ENCODE measurements around the gene DVL2. TPM values are rescaled to one million over a fixed set of nuclear protein-coding genes. Genes with fewer than 3 reads are reported as not detected.
"Not testable (repeated sequence)": the region's sequence is repeated elsewhere in the genome, so short reads cannot be mapped to it uniquely, and the experiment has no call there.

DVL2 gene
- total RNA-seq, 1 experiment from 2014 or later: 25.0 TPM

GRCh38 chr17:7203391-7203790, 30.9 kb downstream of the DVL2 start:
- DNase-seq (ENCODE audit: low read depth): no peak

GRCh38 chr17:7196651-7197401, 37.5 kb downstream of the DVL2 start:
- no peak for DNase-seq (ENCODE audit: low read depth)

DNA sequence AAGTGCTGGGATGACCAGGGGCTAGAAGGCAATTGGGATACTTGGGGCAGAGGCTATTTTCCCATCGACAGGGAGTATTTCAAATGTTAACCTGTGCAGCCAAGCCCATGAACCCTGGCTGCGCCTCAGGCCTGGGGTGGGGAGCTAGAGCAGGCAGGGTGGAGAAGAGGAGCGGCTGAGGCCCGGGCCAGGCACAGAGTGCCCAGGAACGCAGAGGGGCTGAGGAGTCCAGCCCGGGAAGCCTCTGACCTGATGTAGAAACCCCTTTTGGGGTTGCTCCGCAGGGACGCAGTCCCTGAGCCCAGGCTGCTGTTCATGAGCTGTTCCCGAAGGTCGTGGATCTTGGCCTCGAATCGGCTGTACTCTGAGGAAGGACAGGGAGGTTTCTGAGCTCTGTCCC, 38.3 kb downstream of the DVL2 start:
- DNase-seq (ENCODE audit: low read depth): no peak

DNA sequence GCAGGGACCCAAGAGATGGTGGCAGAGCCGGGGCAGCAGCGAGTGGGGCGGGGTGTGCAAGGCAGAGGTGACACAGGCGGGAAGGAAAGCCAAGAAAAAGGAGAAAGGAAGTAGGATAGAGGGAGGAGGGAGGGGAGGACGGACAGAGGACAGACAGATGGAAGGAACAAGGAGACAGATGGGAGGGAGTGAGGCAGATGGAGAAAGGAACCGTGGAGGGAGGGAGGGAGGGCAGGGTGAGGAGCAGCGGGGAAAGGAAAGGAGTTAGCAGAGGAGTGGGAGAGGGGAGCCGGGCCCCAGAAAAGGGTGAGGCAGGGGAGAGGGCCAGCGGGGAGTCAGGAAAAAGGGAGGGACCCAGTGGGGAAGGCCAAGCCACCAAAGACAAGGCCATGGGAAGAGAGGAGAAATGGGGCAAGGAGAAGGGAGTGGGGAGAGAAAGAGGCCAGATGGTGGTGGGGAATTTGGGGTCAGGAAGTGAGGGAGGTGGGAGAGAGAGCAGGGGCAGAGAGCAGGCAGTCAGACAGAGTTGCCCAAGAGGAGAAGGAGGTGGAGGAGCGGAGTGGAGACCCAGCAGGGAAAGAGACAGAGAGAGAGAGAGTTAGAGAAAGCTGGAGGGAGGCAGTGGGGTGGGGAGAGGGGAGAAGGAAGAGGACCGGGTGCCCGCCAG, 41.9 kb downstream of the DVL2 start:
- DNase-seq (ENCODE audit: low read depth): no peak

DNA sequence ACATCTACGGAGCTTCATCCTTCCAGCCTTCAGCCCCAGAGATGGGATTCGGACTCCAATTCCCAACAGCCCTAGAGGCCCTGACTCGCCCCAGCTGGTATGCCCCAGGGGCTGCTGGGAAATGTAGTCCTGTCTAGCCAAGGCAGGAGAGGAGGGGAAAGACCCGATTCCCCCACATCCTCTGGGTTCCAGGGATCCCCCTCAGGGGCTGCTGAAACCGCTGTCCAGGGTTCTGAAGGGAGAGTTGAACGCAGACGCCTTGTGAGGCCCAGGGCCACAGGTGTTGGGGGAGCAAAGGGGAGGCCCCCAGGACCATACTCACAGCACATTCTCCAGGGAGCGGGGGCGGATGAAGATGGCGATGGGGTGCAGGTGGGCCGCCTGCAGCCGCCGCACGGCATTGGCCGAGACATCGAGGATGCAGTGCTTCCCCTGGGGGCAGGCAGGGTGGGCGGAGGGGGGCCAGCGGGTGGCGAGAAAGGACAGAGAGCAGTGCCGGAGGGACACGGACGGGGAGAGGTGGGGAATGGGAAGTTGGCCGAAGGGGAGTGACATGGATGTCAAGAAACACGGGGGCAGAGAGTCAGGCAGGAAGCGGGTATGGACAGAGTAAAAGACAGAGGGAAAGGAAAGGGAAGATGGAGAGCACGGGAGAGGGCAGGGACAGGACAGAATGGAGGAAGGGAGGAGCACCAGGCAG, 42.6 kb downstream of the DVL2 start:
- no peak for DNase-seq (ENCODE audit: low read depth)

GRCh38 chr17:7191069-7191468, 43.2 kb downstream of the DVL2 start:
- no peak for DNase-seq (ENCODE audit: low read depth)

DNA sequence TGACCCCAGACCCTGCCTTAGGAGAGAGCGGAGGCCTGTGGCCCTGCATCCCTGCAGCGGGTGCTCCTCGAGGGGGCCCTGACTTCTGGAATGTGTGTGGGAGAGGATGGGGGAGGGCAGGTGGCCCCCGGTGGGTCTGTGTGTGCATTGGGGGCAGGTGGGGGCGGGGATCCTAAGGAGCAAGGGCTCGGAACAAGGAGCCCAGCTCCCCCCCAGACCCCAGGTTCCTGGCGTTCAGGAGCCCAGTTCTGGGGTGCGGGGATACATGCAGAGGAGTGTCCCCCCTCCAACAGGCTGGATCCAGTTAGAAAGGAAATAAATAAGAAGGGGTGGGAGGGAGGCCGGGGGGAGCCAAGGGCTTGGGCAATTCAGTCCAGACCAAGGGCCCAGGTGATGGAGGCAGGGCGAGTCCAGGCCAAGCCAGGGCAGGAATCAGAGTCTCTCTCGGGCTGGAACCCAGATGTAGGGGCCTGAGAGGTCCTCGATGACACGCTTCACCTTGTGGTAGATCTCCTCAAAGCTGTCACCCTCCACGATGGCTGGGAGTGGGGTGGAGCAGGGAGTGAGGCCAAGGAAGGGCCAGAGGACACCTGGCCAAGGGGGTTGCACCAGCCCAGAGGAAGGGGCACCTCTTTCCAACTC, 43.9 kb downstream of the DVL2 start:
- DNase-seq (ENCODE audit: low read depth): no peak

DNA sequence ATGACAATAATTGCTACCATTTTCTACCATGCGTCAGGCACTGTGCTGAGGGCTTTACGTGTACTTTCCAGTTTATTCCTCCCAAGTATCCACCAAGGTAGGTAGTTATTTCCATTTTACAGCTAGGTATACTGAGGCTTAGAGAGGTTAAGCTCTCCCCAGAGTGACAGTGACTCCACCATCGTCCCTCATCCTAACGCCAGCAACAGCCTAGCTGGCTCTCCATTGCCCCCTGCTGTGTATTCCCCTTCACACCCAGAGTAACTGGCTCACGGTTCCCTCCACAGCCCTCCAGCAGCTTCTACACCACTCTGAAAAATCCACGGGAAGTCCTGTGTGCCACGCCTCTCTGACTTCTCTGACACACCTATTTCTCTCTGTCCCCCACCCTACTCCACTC, 48.1 kb downstream of the DVL2 start:
- no peak for DNase-seq (ENCODE audit: low read depth)

DNA sequence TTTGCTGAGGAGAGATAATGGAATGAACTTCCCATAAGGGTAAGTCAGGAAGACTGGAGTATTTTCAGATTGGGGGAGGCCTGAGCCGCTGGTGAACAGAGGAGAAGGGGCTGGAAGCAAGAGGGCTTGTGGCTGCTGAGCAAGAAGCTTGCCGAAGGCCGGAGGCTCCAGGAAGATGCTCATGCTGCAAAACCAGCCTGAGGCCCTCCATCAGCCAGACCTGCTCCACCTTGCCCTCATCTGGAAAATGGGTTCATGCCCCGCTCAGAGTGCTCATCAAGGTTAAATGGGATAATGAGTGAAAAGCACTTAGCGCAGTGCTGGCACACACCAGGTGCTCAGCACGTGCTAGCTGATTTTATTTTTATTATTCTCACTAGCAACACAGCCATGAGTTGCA, 49.7 kb downstream of the DVL2 start:
- no peak for DNase-seq (ENCODE audit: low read depth)

DNA sequence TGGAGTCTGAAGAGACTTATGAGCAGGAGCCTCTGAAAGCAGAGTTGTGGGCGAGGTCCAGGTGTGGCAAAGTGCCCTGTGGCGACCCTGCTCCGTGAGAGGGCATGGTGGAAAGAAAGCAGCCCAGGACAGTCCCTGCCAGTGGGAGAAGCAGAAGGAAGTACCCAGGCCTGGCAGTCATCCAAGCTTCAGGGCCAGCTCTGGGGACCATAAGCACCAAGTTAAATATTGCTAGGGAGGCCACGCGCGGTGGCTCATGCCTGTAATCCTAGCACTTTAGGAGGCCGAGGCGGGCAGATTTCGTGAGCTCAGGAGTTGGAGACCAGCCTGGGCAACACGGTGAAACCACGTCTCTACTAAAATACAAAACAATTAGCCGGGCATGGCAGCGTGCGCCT, 50.2 kb downstream of the DVL2 start:
- DNase-seq (ENCODE audit: low read depth): no peak

DNA sequence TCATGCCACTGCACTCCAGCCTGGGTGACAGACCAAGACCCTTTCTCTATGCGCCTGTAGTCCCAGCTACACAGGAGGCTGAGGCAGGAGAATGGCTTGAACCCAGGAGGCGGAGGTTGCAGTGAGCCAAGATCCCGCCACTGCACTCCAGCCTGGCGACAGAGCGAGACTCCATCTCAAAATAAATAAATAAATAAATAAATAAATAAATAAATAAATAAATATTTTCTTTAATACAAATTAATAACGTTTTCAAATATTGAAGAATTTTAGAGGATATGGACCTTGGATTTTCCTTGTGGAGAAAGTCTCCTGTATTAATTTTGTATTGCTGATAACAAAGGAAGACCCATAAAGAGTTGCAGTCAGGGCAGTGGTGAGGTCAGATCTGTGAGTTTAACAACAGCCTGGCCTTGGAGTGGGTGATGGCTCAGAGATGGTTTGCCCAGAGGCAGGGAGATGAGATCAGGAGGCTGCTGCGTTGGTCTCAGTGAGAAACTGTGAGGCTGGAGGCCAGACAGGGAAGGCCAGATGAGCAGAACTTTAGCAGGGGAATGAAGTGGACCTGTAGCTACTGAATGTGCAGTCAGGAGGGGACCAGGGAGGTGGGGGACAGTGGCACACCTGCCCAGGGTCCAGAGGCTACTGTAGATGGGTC, 50.8 kb downstream of the DVL2 start:
- no peak for DNase-seq (ENCODE audit: low read depth)

GRCh38 chr17:7182101-7182500, 52.2 kb downstream of the DVL2 start:
- not testable (repeated sequence) for DNase-seq (ENCODE audit: low read depth)

DNA sequence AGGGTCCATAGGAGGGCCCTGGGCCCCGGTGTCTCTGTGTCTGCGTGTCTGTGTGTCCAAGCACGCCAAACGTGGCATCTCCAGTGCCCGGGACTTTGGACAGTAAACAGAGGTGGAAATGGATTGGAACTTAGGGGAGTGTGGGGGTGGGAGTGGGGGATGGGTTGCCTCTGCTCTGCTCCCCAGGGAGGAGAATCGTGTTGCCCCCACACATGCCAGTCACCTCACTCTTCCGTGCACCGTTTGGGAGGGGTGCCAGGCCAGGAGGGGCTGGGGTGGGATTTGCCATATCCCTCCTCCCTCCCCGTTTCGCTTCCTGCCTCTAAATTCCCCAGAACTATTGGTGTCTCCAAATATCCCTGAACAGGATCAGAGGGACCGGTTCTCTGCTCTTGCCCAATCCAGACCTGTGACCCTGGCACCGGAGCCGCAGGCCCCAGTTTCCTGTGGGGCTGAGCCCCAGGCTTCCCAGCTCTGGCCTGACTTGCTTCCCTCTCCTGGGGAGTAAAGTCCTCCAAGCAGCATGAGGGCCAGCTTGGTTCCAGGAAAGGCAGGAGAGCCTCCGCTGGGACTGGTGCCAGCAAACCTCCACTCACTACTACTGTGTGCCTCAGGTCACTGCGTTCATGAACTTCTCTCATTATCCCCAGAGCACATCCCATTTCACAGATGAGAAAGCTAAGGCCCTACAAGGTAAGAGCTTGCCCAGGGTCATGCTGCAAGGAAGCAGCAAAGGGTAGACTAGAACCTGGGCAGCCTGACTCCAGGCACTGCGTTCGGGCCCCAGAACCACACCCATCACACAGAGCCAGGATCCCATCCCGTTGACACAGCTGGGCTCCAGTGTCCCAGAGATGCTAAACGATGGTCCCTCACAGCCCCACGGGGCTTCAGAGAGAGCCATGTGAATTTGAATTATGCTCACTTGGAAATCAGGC, 54.7 kb downstream of the DVL2 start, which contains the start of gene ASGR1:
ASGR1 (minus strand) TSS at position 54 of the 938 bp plus-strand sequence. CDS start 807 bp downstream, outside the sequence.
- DNase-seq (ENCODE audit: low read depth): no peak

DNA sequence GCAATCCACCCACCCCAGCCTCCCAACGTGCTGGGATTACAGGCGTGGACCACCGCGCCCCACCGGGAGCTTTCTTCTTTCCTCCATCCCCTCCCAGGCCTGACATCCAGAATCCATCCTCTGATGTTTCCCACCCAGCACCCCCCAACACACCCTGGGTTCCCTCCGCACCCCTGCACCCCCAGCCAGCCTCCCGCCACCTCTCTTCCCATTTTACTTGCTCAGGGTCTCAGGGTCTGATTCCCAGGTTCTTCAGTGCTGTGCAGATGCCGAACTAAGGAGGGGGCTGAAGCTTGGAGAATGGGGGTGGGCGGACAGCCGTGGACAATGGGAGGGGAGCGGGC, 55.4 kb downstream of the DVL2 start:
- DNase-seq (ENCODE audit: low read depth): no peak

GRCh38 chr17:7177954-7178477, 56.3 kb downstream of the DVL2 start:
- no peak for DNase-seq (ENCODE audit: low read depth)

DNA sequence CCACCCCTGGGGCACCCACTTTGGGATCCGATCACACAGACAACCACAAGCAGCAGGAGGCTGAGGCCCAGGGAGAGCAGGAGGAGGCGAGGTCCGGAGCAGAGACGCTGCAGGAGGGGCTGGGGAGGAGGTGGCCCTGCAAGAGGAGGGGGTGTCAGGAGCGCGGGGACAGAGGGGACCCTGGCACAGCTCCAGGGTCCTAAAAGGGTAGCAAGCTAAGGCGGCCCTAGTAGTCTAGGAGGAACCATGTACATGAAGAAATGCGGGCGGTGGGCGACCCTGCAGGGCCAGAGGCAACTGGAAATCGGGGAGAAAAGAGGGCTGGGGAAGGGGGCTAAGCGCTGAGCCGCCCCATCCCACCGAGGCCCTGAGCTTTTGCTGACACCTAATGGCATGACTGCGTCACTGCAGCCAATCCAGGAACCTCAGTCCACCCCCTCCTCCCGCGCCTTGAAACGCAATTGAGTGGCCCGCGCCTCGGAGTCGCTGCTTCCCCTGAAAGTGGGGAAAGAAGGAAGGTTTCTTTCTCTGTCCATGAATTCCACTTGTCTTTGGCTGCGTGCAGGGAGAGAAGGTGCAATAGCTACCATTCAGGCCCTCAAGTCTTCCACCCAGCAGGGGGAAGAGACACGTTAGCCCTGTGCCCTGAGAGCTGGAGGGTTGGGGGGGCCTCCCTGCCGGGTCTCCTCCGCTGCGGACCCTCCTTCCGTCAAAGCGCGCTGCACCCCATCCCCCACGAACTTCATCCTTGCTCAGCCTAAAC, 56.9 kb downstream of the DVL2 start:
- peak; percentile 44 for DNase-seq (ENCODE audit: low read depth)

- DNase-seq (ENCODE audit: low read depth): no peak
These were observed 57.5 kb downstream of the DVL2 start for GRCh38 chr17:7176841-7177190.

DNA sequence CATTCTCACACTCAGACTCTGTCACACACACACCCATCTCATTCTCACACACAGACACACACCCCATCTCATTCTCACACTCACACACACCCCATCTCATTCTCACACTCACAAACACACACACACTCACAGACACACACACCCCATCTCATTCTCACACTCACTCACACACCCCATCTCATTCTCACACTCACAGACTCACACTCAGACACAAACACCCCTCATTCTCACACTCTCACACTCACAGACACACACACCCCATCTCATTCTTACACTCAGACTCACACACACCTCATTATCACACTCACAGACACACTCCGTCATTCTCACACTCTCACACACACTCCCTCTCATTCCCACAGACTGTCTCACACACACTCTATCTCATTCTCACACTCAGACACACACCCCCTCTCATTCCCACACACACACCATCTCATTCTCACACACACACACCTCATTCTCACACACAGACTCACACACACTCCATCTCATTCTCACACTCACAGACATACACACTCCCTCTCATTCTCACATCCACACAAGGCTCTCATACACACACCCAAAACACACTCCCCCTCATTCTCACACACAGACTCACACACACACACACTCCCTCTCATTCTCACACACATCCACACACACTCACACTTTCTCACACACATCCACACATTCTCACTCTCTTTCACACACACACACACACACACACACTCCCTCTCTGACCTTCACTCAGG, 58.0 kb downstream of the DVL2 start:
- no peak for DNase-seq (ENCODE audit: low read depth)

Data from RPMI7951 (cell line).